Endothelial cell of hepatic sinusoid (primary cell): ENCODE measurements around the gene S100A2.
"Not testable (repeated sequence)": the region's sequence is repeated elsewhere in the genome, so short reads cannot be mapped to it uniquely, and the experiment has no call there.

Source experiments
- in situ Hi-C: cut with HindIII; loops from 2 replicates; pipeline ENCODE4 v1.10.0; 2017; ENCODE audit warnings: low sequenced_read_pairs

Gene S100A2

GRCh38 chr1:153592748-153593147 lies 27.1 kb upstream of the S100A2 start:
- in situ Hi-C loops, result no loop called here

- in situ Hi-C loops, result no loop called here
Observed at GRCh38 chr1:153588482-153588881, 22.8 kb upstream of the S100A2 start.

- in situ Hi-C loops, result not testable (repeated sequence)
Observed at GRCh38 chr1:153588033-153588432, 22.4 kb upstream of the S100A2 start.

- in situ Hi-C loops, result no loop called here
Observed at GRCh38 chr1:153587314-153587713, 21.7 kb upstream of the S100A2 start.

- in situ Hi-C loops, result no loop called here
Observed at GRCh38 chr1:153586347-153586746, 20.7 kb upstream of the S100A2 start.

- in situ Hi-C loops, result no loop called here
Observed at GRCh38 chr1:153585006-153585405, 19.4 kb upstream of the S100A2 start.

GRCh38 chr1:153583976-153584375 lies 18.3 kb upstream of the S100A2 start:
- in situ Hi-C loops, result no loop called here

GRCh38 chr1:153583514-153583913 lies 17.9 kb upstream of the S100A2 start:
- in situ Hi-C loops, result not testable (repeated sequence)

GRCh38 chr1:153582836-153583235 lies 17.2 kb upstream of the S100A2 start:
- in situ Hi-C loops, result not testable (repeated sequence)

- in situ Hi-C loops, result loop anchor here (10.0 kb wide), 1 partner anchor 74 kb away; no protein-coding TSS in a partner anchor
Observed at GRCh38 chr1:153578936-153579335, 13.3 kb upstream of the S100A2 start.

GRCh38 chr1:153578490-153578889 lies 12.8 kb upstream of the S100A2 start:
- in situ Hi-C loops, result loop anchor here (10.0 kb wide), 1 partner anchor 74 kb away; no protein-coding TSS in a partner anchor

- in situ Hi-C loops, result loop anchor here (10.0 kb wide), 1 partner anchor 73 kb away; no protein-coding TSS in a partner anchor
Observed at GRCh38 chr1:153577624-153578051, 12.0 kb upstream of the S100A2 start.

GRCh38 chr1:153577138-153577537 lies 11.5 kb upstream of the S100A2 start:
- in situ Hi-C loops, result loop anchor here (10.0 kb wide), 1 partner anchor 72 kb away; no protein-coding TSS in a partner anchor

GRCh38 chr1:153575497-153575896 lies 9.9 kb upstream of the S100A2 start:
- in situ Hi-C loops, result loop anchor here (10.0 kb wide), 1 partner anchor 71 kb away; no protein-coding TSS in a partner anchor

- in situ Hi-C loops, result loop anchor here (10.0 kb wide), 1 partner anchor 70 kb away; no protein-coding TSS in a partner anchor
Observed at GRCh38 chr1:153575081-153575491, 9.4 kb upstream of the S100A2 start.

GRCh38 chr1:153573351-153573750 lies 7.7 kb upstream of the S100A2 start:
- in situ Hi-C loops, result loop anchor here (10.0 kb wide), 1 partner anchor 69 kb away; no protein-coding TSS in a partner anchor

GRCh38 chr1:153572569-153573015 lies 6.9 kb upstream of the S100A2 start:
- in situ Hi-C loops, result loop anchor here (10.0 kb wide), 1 partner anchor 68 kb away; no protein-coding TSS in a partner anchor

- in situ Hi-C loops, result loop anchor here (10.0 kb wide), 1 partner anchor 67 kb away; no protein-coding TSS in a partner anchor
Observed at GRCh38 chr1:153571706-153572105, 6.1 kb upstream of the S100A2 start.

GRCh38 chr1:153570874-153571273 lies 5.2 kb upstream of the S100A2 start:
- in situ Hi-C loops, result loop anchor here (10.0 kb wide), 1 partner anchor 66 kb away; no protein-coding TSS in a partner anchor

- in situ Hi-C loops, result no loop called here
Observed at GRCh38 chr1:153569465-153569864, 3.8 kb upstream of the S100A2 start.

GRCh38 chr1:153568367-153569099 lies 2.9 kb upstream of the S100A2 start:
- in situ Hi-C loops, result no loop called here
